ENCODE results near the gene AKR7A2.

DNA sequence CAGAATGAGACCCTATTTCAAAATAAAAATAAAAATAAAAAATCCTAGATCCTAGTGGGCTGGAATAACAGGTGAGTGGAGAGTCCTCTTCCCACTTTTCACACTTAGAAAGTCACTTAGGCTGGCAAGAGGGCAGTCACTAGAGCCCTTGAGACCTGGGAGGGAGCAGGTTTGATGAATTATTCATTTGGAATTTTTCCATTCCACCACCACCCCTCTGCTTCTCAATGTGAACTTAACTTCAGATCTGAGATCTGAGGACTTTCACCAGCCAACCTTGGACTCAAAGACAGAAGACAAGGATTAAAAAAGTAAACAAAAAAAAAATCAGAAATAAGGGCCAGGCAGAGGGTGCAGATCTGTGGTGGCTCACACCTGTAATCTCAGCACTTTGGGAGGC lies 39.9 kb downstream of the AKR7A2 start:
- TF ChIP-seq, protein P1, sequence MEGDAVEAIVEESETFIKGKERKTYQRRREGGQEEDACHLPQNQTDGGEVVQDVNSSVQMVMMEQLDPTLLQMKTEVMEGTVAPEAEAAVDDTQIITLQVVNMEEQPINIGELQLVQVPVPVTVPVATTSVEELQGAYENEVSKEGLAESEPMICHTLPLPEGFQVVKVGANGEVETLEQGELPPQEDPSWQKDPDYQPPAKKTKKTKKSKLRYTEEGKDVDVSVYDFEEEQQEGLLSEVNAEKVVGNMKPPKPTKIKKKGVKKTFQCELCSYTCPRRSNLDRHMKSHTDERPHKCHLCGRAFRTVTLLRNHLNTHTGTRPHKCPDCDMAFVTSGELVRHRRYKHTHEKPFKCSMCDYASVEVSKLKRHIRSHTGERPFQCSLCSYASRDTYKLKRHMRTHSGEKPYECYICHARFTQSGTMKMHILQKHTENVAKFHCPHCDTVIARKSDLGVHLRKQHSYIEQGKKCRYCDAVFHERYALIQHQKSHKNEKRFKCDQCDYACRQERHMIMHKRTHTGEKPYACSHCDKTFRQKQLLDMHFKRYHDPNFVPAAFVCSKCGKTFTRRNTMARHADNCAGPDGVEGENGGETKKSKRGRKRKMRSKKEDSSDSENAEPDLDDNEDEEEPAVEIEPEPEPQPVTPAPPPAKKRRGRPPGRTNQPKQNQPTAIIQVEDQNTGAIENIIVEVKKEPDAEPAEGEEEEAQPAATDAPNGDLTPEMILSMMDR (IDR thresholded peaks at IDR 0.05): no peak
- TF ChIP-seq POLR2AphosphoS5 (IDR thresholded peaks at IDR 0.05): no peak
- no peak for TF ChIP-seq POLR2A (IDR thresholded peaks at IDR 0.05)
